ENCODE data around the gene BNC2.

Gene BNC2

GRCh38 chr9:16709924-16710323 lies 160.5 kb downstream of the BNC2 start:
- DNase-seq (ENCODE audit: low spot score), result no peak

DNA sequence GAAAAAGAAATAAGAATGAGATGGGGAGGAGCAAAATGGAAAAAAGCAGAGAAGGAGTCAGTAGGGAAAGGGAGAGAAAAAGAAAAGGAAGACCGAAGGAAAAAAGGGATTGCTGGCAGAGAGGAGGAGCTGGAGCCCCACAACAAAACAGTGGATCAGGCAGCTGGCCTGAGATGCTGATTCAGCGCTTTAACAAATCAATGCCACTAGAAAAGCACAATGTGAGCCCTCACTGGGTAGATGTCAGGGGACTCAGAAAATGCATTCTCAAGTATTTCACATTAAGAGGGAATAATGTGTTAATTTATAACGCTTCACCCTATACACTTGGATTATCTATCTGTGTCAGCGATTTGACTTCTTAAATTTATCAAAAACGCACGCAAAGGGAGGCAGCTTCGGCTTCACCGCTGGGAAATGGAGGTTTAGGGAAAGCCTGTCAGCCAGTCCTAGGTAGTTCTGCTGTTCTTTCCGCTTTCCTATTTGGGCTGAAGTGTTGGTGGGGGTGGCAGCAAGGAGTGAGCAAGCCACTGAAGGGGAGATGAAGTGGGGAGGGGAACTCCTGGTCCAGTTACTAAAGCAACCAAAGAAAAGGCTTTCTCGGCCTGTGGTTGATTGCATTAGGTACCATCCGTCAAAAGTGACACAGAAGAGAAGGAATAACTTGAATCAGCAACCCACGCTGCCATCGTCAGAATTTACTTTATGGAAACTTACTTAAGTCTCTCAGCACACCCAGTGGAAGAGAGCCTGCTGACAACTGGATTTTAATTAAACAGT lies 161.6 kb downstream of the BNC2 start:
- no peak for DNase-seq (ENCODE audit: low spot score)

DNA sequence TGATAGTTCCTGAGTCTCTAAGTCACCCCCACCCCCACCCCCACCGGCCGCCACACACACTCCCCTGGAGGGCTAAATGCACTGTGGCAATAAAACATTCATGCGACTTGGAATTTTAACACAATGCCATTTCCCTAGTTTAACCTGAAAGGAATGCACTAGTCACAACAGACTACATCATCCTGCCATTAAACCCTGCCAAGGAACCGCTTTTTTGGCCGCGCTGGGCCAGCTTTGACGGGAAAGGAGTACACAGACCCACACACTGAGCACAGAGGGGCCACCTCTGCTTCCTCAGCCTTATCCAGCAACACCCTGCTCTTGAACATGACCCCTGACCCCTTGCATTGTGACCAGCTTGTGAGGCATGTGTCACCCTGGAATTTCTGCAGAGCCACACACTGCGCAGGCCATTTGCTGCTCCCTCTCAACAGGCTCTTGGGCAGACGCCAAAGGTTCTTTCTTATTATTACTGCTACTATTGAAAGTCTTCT lies 165.3 kb downstream of the BNC2 start:
- DNase-seq (ENCODE audit: low spot score), result no peak

DNA sequence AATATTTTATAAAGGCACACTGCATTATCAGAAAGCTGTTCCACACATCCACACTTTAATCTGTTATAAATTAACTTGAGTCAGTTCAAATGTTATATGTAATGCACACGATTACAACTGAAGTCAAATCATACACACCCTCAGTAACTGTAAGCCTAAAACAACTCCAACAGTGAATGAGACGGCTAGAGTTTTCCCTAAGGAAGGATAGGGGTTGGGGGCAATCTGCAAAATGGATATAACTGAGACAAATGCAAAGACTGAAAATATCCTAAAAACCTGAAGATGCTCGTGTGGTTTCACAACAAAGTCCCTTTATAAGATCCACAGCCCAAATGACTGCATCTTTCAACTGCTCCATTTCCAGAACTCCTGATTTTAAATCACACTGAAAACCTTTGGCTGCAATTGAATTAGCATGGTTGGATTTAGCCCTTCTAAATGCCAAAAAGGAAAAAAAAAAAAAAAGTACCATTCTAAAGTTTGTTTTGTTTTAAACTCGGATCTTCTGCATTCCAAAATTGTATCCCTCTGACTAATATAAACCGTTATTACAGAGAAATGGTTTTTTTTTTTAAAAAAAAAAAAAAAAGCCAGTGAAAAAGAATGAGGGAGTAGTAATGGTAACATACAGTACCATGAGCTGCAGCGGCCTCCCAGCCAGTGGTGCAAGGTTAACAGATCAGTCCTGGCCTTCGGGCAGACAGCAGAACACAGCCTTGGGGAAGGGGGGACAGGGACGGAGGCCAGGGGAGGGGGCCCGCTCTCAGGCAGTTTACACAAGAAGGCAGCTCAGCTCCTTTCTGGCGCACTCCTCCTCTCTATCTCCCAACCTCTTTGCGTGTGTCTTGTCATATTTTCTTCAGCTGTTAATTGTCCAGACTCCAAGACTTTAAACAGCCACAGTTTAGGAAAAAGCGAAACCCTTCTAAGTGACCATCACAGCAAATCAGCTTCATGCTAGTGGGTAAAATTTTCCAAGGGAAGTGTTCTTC lies 166.1 kb downstream of the BNC2 start:
- DNase-seq (ENCODE audit: low spot score), result no peak

- no peak for DNase-seq (ENCODE audit: low spot score)
These were observed 169.1 kb downstream of the BNC2 start for GRCh38 chr9:16701347-16701746.

DNA sequence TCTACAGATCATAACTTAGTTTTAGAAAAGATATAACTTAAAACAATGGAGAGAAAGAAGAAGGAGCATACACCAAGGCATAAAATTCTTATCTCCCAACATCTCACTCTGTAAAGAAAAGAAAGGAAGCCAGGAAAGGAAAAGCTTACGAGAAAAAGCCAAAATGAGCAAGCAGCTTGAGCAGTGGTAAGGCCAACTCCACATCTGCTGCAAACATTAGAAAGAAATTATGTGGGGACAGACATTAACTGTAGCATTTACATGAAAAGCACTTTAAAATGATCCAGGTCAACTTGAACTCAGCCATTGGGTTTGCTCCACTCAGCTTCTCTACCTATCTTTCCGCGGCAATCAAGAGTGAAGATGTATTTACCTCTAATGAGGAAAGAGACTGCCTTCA lies 176.9 kb downstream of the BNC2 start:
- no peak for DNase-seq (ENCODE audit: low spot score)

GRCh38 chr9:16690628-16691027 lies 179.8 kb downstream of the BNC2 start:
- no peak for DNase-seq (ENCODE audit: low spot score)

DNA sequence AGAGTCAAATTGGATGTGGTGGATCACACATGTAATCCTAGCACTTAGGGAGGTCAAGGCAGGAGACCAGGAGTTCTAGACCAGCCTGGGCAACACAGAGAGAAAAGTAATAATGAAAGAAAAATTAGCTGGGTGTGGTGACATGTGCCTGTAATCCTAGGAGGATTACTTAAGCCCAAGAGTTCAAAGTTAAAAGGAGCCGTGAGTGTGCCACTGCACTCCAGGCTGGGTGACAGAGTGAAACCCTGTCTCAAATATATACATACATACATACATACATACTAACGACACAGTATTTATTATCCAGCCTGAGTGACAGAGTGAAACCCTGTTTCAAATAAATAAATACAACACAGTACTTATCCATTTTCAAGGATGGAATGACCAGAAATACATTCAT lies 180.3 kb downstream of the BNC2 start:
- no peak for DNase-seq (ENCODE audit: low spot score)

- DNase-seq (ENCODE audit: low spot score), result no peak
These were observed 181.0 kb downstream of the BNC2 start for GRCh38 chr9:16689351-16689938.

GRCh38 chr9:16688814-16689213 lies 181.7 kb downstream of the BNC2 start:
- DNase-seq (ENCODE audit: low spot score), result no peak

- DNase-seq (ENCODE audit: low spot score), result no peak
These were observed 182.6 kb downstream of the BNC2 start for GRCh38 chr9:16687678-16688369.

DNA sequence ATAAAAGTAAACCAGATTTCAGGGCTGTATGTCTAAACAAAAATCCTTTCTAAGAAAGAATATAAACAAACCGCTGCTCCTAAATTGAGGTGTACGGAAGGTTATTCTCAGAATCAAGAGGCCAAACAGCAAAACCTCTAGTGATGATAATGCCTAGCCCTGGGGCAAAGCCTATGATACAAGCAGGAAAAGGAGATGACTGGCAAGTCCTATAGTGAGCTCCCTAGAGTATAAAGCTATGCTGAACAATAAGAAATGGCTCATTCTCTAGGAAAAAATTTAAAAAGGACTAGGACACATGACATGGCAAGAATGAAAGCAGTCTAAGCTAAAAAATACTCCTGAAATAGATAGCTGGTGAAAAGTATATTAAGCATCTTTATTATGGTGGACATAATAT lies 187.1 kb downstream of the BNC2 start:
- no peak for DNase-seq (ENCODE audit: low spot score)

- no peak for DNase-seq (ENCODE audit: low spot score)
These were observed 188.2 kb downstream of the BNC2 start for GRCh38 chr9:16682273-16682672.

DNA sequence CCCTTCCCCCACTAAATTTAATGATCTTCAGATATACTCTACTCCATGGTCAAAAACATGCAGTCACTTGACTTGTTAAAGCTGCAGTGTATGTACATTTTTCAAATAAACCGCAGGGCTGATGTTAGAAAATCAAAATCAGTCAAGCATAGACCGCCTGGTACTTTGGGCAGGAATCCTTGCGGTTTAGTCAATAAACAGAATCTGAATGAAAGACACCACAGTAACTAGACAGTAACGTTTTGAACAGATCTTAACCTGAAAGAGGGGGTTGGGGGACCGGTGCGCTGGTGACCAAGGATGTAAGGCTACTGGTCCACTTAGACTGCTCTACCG lies 188.8 kb downstream of the BNC2 start:
- no peak for DNase-seq (ENCODE audit: low spot score)

GRCh38 chr9:16680975-16681651 lies 189.4 kb downstream of the BNC2 start:
- DNase-seq (ENCODE audit: low spot score), result no peak

GRCh38 chr9:16680541-16680940 lies 189.9 kb downstream of the BNC2 start:
- DNase-seq (ENCODE audit: low spot score), result no peak

GRCh38 chr9:16679327-16679821 lies 191.1 kb downstream of the BNC2 start:
- DNase-seq (ENCODE audit: low spot score), result no peak

DNA sequence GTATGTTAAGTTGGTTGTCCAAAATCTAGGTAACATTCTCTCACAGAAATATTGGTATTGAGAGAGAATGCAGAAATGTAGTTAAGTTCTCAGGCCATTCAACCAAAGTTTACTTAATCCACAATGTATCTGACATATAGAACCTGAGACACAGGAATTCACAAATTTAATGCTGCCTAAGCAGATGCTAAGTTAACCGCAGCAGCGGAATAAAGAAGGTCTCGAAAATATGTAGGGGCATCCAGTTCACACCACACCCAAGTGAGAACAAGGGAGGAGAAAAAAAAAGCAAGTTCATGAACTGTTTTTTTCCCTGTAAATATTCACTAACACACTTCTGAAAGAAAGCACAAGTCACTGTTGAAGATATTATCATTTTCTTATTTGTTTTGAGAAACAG lies 194.0 kb downstream of the BNC2 start:
- no peak for DNase-seq (ENCODE audit: low spot score)

GRCh38 chr9:16675131-16675530 lies 195.3 kb downstream of the BNC2 start:
- DNase-seq (ENCODE audit: low spot score), result no peak

- DNase-seq (ENCODE audit: low spot score), result no peak
These were observed 197.3 kb downstream of the BNC2 start for GRCh38 chr9:16673171-16673570.

GRCh38 chr9:16672501-16672900 lies 198.0 kb downstream of the BNC2 start:
- no peak for DNase-seq (ENCODE audit: low spot score)
